Endothelial cell of umbilical vein (primary cell): ENCODE measurements around the gene CALD1. TPM values are rescaled to one million over a fixed set of nuclear protein-coding genes. Genes with fewer than 3 reads are reported as not detected.

Source experiments
- BruUV-seq: library from RNA; stranded (reverse); fragments of 400-500 nt; replicated peaks from 2 replicates; lab custom pipeline; 2021; lab: Mats Ljungman, UMichigan
- CTCF ChIA-PET: fragments of 300-600, 350-600 bp; sonication (Branson Sonifier 250); formaldehyde crosslinking; loops from one replicate; lab custom pipeline; 2021; ENCODE audit warnings: antibody characterized with exemption, inconsistent platforms; lab: Charles Lee
- POLR2A ChIA-PET: fragments of 300-600, 350-600 bp; sonication (Branson Sonifier 250); formaldehyde crosslinking; loops from one replicate; lab custom pipeline; 2021; ENCODE audit warnings: antibody characterized with exemption, inconsistent platforms; lab: Charles Lee
- DNase-seq: peaks from one replicate; pipeline ENCODE4 v3.0.0-alpha.2; 2011; ENCODE audit warnings: low read depth, low spot score
- FAIRE-seq: peaks from 2 replicates; lab custom pipeline; 2011; peaks lifted over from hg19 to GRCh38; lab: Jason Lieb, UNC
- H2AFZ ChIP-seq: 2 replicates; pipeline ENCODE4 v1.6.0; 2012; ENCODE audit warnings: low read depth, low read length, control low read depth, inconsistent platforms
- H3K27ac ChIP-seq: 2 replicates; pipeline ENCODE4 v1.5.1; 2011; ENCODE audit warnings: low read depth, mild to moderate bottlenecking, control low read depth, low read length, moderate library complexity; ENCODE audit not compliant: insufficient read depth
- H3K27me3 ChIP-seq, 2 experiments: 2 replicates each; pipeline versions ENCODE4 v1.6.0 to v1.6.1; 2011; ENCODE audit warnings: low read length in 2 of 2, mixed read lengths in 1 of 2; ENCODE audit not compliant: control insufficient read depth in 2 of 2, insufficient read depth in 2 of 2
- H3K36me3 ChIP-seq, 2 experiments: 2 replicates in 1 of 2; 3 replicates in 1 of 2; pipeline ENCODE4 v1.5.1; 2011; ENCODE audit warnings: low read length in 2 of 2, mild to moderate bottlenecking in 1 of 2, moderate library complexity in 1 of 2; ENCODE audit not compliant: control insufficient read depth in 2 of 2, insufficient read depth in 2 of 2; ENCODE audit errors: extremely low read depth in 1 of 2
- H3K4me1 ChIP-seq: 3 replicates; pipeline ENCODE4 v1.5.1; 2011; ENCODE audit warnings: mild to moderate bottlenecking, low read length; ENCODE audit not compliant: control insufficient read depth, insufficient read depth; ENCODE audit errors: extremely low read depth
- H3K4me2 ChIP-seq: 2 replicates; pipeline ENCODE4 v1.6.1; 2011; ENCODE audit warnings: low read length, control low read depth, mixed read lengths; ENCODE audit not compliant: insufficient read depth
- H3K4me3 ChIP-seq, 3 experiments: fragments of 200-600 bp in 1 of 3; sonication (generic), shearing (Covaris generic) in 1 of 3; replicated peaks in 1 of 3; 2 replicates each; pipeline ENCODE4 v1.5.1; 2011 to 2016; ENCODE audit warnings: control low read depth in 3 of 3, low read length in 3 of 3, mild to moderate bottlenecking in 2 of 3, inconsistent platforms in 1 of 3, low read depth in 1 of 3, moderate library complexity in 1 of 3; ENCODE audit not compliant: insufficient read depth in 1 of 3
- H3K79me2 ChIP-seq: 2 replicates; pipeline ENCODE4 v1.6.0; 2012; ENCODE audit warnings: low read length, inconsistent platforms; ENCODE audit not compliant: control insufficient read depth, insufficient read depth
- H3K9ac ChIP-seq: replicated peaks from 2 replicates; pipeline ENCODE3; 2011; ENCODE audit warnings: low read length, control low read depth; ENCODE audit not compliant: insufficient read depth; ENCODE audit errors: extremely low read depth
- H3K9me1 ChIP-seq: replicated peaks from 3 replicates; pipeline ENCODE4 v1.6.0; 2011; ENCODE audit warnings: mild to moderate bottlenecking, low read length; ENCODE audit not compliant: control insufficient read depth, insufficient read depth; ENCODE audit errors: extremely low read depth
- H3K9me3 ChIP-seq: replicated peaks from 2 replicates; pipeline ENCODE4 v1.5.1; 2012; ENCODE audit warnings: low read length, inconsistent platforms; ENCODE audit not compliant: control insufficient read depth, insufficient read depth
- H4K20me1 ChIP-seq: replicated peaks from 2 replicates; pipeline ENCODE3; 2011; ENCODE audit warnings: mild to moderate bottlenecking, low read length; ENCODE audit not compliant: control insufficient read depth, insufficient read depth; ENCODE audit errors: extremely low read depth
- CTCF ChIP-seq, 2 donors: IDR thresholded peaks; 1 replicate in 1 of 2; 2 replicates in 1 of 2; pipeline ENCODE4 v1.5.1; 2011; ENCODE audit warnings: low read length in 2 of 2, mild to moderate bottlenecking in 2 of 2, moderate library complexity in 2 of 2, control low read depth in 1 of 2, inconsistent platforms in 1 of 2, low read depth in 1 of 2; ENCODE audit not compliant: insufficient read depth in 1 of 2; ENCODE audit errors: extremely low read depth in 1 of 2
- EZH2 ChIP-seq: IDR thresholded peaks from 2 replicates; pipeline ENCODE4 v1.6.1; 2012; ENCODE audit warnings: borderline replicate concordance, low read depth, mild to moderate bottlenecking, moderate library complexity, low read length, inconsistent platforms; ENCODE audit not compliant: severe bottlenecking
- FOS ChIP-seq: IDR thresholded peaks from 2 replicates; pipeline ENCODE4 v1.6.1; 2011; ENCODE audit warnings: mild to moderate bottlenecking, low read length, moderate library complexity, borderline replicate concordance; ENCODE audit not compliant: insufficient read depth
- GATA2 ChIP-seq: IDR thresholded peaks from 2 replicates; pipeline ENCODE4 v1.7.0; 2011; ENCODE audit warnings: low read depth, mild to moderate bottlenecking, moderate library complexity, mixed read lengths, low read length; ENCODE audit not compliant: insufficient read length, insufficient read depth
- JUN ChIP-seq: IDR thresholded peaks from 2 replicates; pipeline ENCODE4 v1.6.1; 2011; ENCODE audit warnings: borderline replicate concordance, low read depth; ENCODE audit not compliant: insufficient read length, insufficient read depth
- MAX ChIP-seq: IDR thresholded peaks from 2 replicates; pipeline ENCODE4 v1.6.1; 2011; ENCODE audit not compliant: insufficient read depth, insufficient read length
- MYC ChIP-seq: IDR thresholded peaks from one replicate; pipeline ENCODE4 v1.6.1; 2011; ENCODE audit warnings: mild to moderate bottlenecking, low read depth, low read length
- POLR2A ChIP-seq: IDR thresholded peaks from 2 replicates; pipeline ENCODE4 v1.6.1; 2012; ENCODE audit warnings: low read depth, mild to moderate bottlenecking, control low read depth, low read length
- POLR2AphosphoS5 ChIP-seq: IDR thresholded peaks from 2 replicates; pipeline ENCODE4 v1.6.1; 2012; ENCODE audit warnings: low read depth, mild to moderate bottlenecking, control low read depth, low read length, moderate library complexity; ENCODE audit not compliant: insufficient read depth
- dilution Hi-C: fragments of 300-500 bp; cut with MboI; formaldehyde crosslinking; loops from one replicate; pipeline ENCODE4 v1.15.0; 2019; ENCODE audit warnings: low sequenced_read_pairs; ENCODE audit not compliant: extremely low pct_ligation_motif_present
- intact Hi-C: fragments of 100-400 bp; cut with micrococcal nuclease; formaldehyde crosslinking; loops from one replicate; pipeline ENCODE4 v1.10.0; 2022
- polyA plus RNA-seq, 4 experiments: library from polyadenylated mRNA; depleted of rRNA in 3 of 4; stranded (reverse) in 3 of 4; unstranded in 1 of 4; fragments of >200 nt; gene quantifications; 2 replicates each; pipeline versions ENCODE4 v1.2.1 to v1.2.3, GENCODE V29; 2011 to 2012; ENCODE audit warnings: missing spikeins in 1 of 4
- total RNA-seq: library from RNA; stranded (reverse); gene quantifications from 2 replicates; pipeline ENCODE4 v1.2.3, GENCODE V29; 2021

Gene CALD1
- total and polyA plus RNA-seq, 2 donors (not counting 3 experiments of a cell fraction or from before 2014, with no cell fraction given): 136 to 307 TPM

- H3K4me3 ChIP-seq: no peak overlapping the region
- no peaks in the 10 kb centered on the region for H3K27me3 ChIP-seq
- intact Hi-C loops (no loop called here), dilution Hi-C loops (no loop called here)
- H3K9me3 ChIP-seq: no peaks in the 10 kb centered on the region
- no TSS peak for BruUV-seq
- H3K27ac ChIP-seq: no peak overlapping the region
- peaks cover 84% of the 10 kb centered on the region for H3K79me2 ChIP-seq
- H3K9me1 ChIP-seq: no peaks in the 10 kb centered on the region
- H4K20me1 ChIP-seq: no peaks in the 10 kb centered on the region
- DNase-seq: peak; percentile 79
- no peak for FAIRE-seq
- H3K36me3 ChIP-seq: peaks cover 0 to 3% of the 10 kb centered on the region in 2 experiments
- ChIA-PET POLR2A (no interaction called here), CTCF (interaction anchor here (1.3 kb wide), 1 partner anchor 39 kb away, joined by 3 read pairs; no protein-coding TSS in a partner anchor)
- H3K4me2 ChIP-seq: no peak overlapping the region
- H3K9ac ChIP-seq: no peak overlapping the region
- peaks cover 8% of the 10 kb centered on the region for H3K4me1 ChIP-seq
- no peak overlapping the region for H2AFZ ChIP-seq
- TF ChIP-seq POLR2AphosphoS5: peak; percentile 13
- TF ChIP-seq FOS: no peak
- no peak for TF ChIP-seq CTCF (IDR thresholded peaks at IDR 0.05; ENCODE audit: extremely low read depth in 1 of 2, insufficient read depth in 1 of 2, low read depth in 1 of 2, low read length in 2 of 2)
Measured at GRCh38 chr7:134834689-134835462, 55.4 kb downstream of the CALD1 start.

- no TSS peak for BruUV-seq
- DNase-seq: no peak
- H3K9ac ChIP-seq: no peak overlapping the region
- FAIRE-seq: no peak
- ChIA-PET CTCF (interaction anchor here (1.3 kb wide), 1 partner anchor 38 kb away, joined by 3 read pairs; no protein-coding TSS in a partner anchor), POLR2A (no interaction called here)
- H3K27ac ChIP-seq: no peak overlapping the region
- no peak overlapping the region for H2AFZ ChIP-seq
- H3K79me2 ChIP-seq: peaks cover 86% of the 10 kb centered on the region
- intact Hi-C loops (no loop called here), dilution Hi-C loops (no loop called here)
- no peaks in the 10 kb centered on the region for H3K9me3 ChIP-seq
- no peak for TF ChIP-seq POLR2AphosphoS5
- TF ChIP-seq GATA2: no peak
- TF ChIP-seq FOS: no peak
- TF ChIP-seq EZH2: no peak
- TF ChIP-seq MAX: no peak
- no peak for TF ChIP-seq POLR2A
- no peak for TF ChIP-seq JUN
- TF ChIP-seq CTCF (IDR thresholded peaks at IDR 0.05; ENCODE audit: extremely low read depth in 1 of 2, insufficient read depth in 1 of 2, low read depth in 1 of 2, low read length in 2 of 2): no peak
- no peak for TF ChIP-seq MYC
- H3K4me3 ChIP-seq: no peak overlapping the region
- no peaks in the 10 kb centered on the region for H3K27me3 ChIP-seq
- H3K9me1 ChIP-seq: no peaks in the 10 kb centered on the region
- H3K4me1 ChIP-seq: peaks cover 8% of the 10 kb centered on the region
- H3K36me3 ChIP-seq: peaks cover 0 to 3% of the 10 kb centered on the region in 2 experiments
- H4K20me1 ChIP-seq: no peaks in the 10 kb centered on the region
- H3K4me2 ChIP-seq: no peak overlapping the region
Measured at GRCh38 chr7:134835463-134835823, 56.0 kb downstream of the CALD1 start.
